ENCODE measurements around the gene RRAD. TPM values are rescaled to one million over a fixed set of nuclear protein-coding genes. Genes with fewer than 3 reads are reported as not detected.
"Not testable (repeated sequence)": the region's sequence is repeated elsewhere in the genome, so short reads cannot be mapped to it uniquely, and the experiment has no call there.

RRAD gene, protein sequence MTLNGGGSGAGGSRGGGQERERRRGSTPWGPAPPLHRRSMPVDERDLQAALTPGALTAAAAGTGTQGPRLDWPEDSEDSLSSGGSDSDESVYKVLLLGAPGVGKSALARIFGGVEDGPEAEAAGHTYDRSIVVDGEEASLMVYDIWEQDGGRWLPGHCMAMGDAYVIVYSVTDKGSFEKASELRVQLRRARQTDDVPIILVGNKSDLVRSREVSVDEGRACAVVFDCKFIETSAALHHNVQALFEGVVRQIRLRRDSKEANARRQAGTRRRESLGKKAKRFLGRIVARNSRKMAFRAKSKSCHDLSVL
- 0.95 and 1.1 TPM in 2 replicates for total RNA-seq

GRCh38 chr16:66925322-66925840, at the start of gene RRAD:
Gene RRAD, minus strand, starts transcription at chr16:66925535. Its CDS starts 356 bp downstream, at chr16:66925179.
- intact Hi-C loops (cut with micrococcal nuclease) = loop anchor here (1.0 to 5.0 kb wide), 2 partner anchors 9 to 93 kb away; partner anchors contain the start of genes CIAO2B and NAE1

GRCh38 chr16:66974932-66975246, 49.6 kb upstream of the RRAD start:
- intact Hi-C loops (cut with micrococcal nuclease) = loop anchor here (2.0 kb wide), 1 partner anchor 14 kb away; the partner anchor contains the start of gene CES3

GRCh38 chr16:66974156-66974931, 49.0 kb upstream of the RRAD start:
- intact Hi-C loops (cut with micrococcal nuclease) = loop anchor here (2.0 kb wide), 1 partner anchor 14 kb away; the partner anchor contains the start of gene CES3

DNA sequence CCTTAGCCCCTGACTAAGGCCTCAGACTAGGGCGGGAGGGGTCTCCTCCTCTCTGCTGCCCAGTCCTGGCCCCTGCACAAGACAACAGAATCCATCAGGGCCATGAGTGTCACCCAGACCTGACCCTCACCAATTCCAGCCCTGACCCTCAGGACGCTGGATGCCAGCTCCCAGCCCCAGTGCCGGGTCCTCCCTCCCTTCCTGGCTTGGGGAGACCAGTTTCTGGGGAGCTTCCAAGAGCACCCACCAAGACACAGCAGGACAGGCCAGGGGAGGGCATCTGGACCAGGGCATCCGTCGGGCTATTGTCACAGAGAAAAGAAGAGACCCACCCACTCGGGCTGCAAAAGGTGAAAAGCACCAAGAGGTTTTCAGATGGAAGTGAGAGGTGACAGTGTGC, 48.4 kb upstream of the RRAD start:
- intact Hi-C loops (cut with micrococcal nuclease) = loop anchor here (2.0 kb wide), 1 partner anchor 13 kb away; the partner anchor contains the start of gene CES3

DNA sequence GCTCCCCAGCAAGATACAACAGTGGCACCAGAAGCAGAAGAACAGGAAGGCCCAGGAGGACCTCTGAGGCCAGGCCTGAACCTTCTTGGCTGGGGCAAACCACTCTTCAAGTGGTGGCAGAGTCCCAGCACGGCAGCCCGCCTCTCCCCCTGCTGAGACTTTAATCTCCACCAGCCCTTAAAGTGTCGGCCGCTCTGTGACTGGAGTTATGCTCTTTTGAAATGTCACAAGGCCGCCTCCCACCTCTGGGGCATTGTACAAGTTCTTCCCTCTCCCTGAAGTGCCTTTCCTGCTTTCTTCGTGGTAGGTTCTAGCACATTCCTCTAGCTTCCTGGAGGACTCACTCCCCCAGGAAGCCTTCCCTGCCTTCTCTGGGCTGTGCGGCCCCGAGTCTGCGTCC, 47.6 kb upstream of the RRAD start:
- intact Hi-C loops (cut with micrococcal nuclease) = no loop called here

- intact Hi-C loops (cut with micrococcal nuclease) = no loop called here
Observed at GRCh38 chr16:66970775-66971720, 45.7 kb upstream of the RRAD start.

DNA sequence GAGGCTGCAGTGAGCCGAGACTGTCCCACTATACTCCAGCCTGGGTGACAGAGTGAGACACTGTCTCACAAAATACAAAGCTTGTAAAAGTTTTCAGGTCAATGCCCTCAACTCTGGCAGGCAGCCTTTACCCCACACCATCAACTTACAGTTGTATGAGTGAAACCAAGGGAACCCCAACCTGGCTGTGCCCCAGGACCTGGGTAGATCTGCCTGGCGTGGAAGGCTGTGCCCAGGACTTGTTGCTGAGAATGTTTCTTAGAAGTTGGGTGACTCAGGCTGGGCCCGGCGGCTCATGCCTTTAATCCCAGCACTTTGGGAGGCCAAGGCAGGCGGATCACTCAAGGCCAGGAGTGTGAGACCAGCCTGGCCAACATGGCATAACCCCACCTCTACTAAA, 43.5 kb upstream of the RRAD start:
- intact Hi-C loops (cut with micrococcal nuclease) = no loop called here

DNA sequence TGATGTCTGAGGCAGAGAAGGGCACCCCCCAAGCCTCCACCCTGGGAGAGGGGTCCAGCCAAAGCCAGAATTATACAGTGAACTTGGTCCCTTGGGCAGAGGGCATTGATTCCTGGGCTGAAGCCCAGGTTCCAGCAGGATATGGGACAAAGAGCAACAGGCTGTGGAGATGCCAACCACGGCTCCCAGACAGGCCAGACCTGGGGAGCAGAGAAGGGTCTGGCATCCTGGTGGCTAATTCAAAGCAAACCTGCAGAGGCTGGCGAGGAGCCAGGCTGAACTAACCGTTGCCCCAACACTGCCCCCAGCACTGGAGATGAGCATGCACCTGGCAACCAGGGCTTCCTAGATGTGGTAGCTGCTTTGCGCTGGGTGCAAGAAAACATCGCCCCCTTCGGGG, 38.7 kb upstream of the RRAD start:
- intact Hi-C loops (cut with micrococcal nuclease) = no loop called here

DNA sequence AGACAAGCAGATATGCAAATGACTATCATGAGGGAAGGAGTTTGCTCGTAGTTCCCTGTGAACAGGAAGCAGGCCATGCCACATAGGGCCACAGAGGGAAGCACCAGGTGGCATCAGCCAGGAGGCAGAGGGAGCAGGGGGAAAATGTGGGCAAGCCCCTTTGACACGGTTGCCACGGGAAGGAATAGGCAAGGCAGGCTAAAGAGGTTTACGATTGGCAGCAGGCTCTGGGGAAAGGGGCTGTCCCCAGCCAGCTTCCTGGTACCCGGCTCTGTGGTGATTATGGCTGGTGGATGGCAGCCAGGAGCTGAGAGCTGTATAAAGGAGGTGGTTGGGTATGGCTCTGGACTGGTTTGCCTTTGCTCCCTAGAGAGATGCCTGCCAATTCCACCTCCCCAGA, 36.6 kb upstream of the RRAD start:
- intact Hi-C loops (cut with micrococcal nuclease) = loop anchor here (1.0 to 2.0 kb wide), 2 partner anchors 13 to 15 kb away; no protein-coding TSS in a partner anchor

GRCh38 chr16:66961065-66961744, 35.9 kb upstream of the RRAD start, which contains the start of gene CES3:
Gene CES3, plus strand, starts transcription at chr16:66961266. Its CDS starts 42 bp downstream, at chr16:66961308.
- intact Hi-C loops (cut with micrococcal nuclease) = loop anchor here (1.0 to 2.0 kb wide), 2 partner anchors 14 kb away; no protein-coding TSS in a partner anchor

DNA sequence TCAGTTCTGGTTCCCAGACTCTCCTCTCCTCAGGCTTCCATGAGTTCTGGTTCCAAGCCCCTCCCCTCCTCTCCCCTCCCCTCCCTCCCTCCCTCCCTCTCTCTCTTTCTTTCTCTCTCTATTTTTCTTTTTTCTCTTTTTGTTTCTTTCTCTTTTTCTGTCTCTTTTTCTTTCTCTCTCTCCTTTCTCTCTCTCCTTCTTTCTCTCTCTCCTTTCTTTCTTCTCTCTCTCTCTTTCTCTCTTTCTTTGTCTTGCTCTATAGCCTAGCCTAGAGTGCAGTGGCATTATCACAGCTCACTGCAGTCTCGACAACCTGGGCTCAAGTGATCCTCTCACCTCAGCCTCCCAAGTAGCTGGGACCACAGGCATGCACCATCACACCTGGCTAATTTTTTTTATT, 34.9 kb upstream of the RRAD start:
- intact Hi-C loops (cut with micrococcal nuclease) = loop anchor here (2.0 kb wide), 1 partner anchor 15 kb away; no protein-coding TSS in a partner anchor

DNA sequence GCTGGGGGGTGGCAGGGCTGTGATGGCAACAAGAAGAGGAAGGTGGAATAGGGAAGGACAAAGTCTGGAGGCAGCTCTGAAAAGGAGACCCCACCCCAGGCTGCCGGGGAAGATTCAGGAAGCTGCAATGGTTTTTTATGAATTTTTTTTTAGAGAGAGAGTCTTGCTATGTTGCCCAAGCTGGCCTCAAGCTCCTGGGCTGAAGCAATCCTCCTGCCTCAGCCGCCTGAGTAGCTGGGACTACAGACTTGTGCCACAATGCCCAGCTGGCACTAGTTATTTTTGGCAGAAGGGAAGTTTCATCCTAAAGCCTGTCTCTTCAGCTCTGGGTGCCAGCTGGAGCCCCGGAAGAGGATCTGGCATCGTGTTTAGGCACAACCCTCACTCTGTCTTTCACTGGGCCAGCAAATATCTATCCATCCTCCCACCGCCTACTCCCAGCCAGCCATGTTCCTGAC, 34.4 kb upstream of the RRAD start:
- intact Hi-C loops (cut with micrococcal nuclease) = loop anchor here (2.0 kb wide), 1 partner anchor 15 kb away; no protein-coding TSS in a partner anchor

DNA sequence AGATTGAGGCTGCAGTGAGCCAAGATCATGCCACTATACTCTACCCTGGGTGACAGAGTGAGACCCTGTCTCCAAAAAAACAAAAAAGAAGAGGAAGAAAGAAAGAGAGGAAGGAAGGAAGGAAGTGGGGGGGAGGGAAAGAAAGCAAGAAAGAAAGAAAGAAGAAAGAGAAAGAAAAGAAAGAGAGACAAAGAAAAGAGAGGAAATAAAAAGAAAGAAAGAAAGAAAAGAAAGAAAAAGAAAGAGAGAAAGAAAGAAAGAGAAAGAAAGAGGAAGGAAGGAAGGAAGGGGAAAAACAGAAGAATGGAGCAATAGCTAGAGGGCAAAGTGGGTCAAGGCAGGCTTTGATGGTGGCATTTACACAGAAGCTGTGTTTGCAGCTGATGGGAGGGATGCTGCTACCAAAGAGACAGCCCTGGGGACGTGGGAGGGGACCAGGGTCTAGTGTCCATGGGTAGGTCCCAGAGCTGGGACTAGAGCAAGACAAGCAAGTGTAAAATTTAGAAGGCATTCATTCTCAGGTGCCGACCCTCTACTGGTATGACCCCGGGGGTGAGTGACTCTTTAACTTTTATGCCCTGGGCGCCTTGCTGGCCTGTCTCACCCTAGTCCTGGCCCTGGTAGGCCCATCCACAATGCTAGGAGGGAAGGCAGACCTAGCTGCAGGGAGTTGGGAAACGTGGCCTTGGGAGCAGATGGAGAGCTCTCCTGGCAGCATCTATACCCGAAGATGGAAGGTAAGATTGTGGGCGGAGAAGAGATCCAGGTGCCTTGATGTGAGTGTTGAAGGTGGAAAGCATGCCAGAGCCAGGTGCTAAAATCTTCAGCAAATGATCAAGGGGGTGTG, 33.7 kb upstream of the RRAD start:
- intact Hi-C loops (cut with micrococcal nuclease) = no loop called here

- intact Hi-C loops (cut with micrococcal nuclease) = not testable (repeated sequence)
Observed at GRCh38 chr16:66956154-66956457, 30.8 kb upstream of the RRAD start.

- intact Hi-C loops (cut with micrococcal nuclease) = not testable (repeated sequence)
Observed at GRCh38 chr16:66955363-66956153, 30.2 kb upstream of the RRAD start.

GRCh38 chr16:66954097-66954659, 28.8 kb upstream of the RRAD start:
- intact Hi-C loops (cut with micrococcal nuclease) = loop anchor here (1.0 kb wide), 8 partner anchors 23 to 493 kb away; partner anchors contain the start of genes FBXL8 and TRADD

- intact Hi-C loops (cut with micrococcal nuclease) = loop anchor here (1.0 kb wide), 8 partner anchors 24 to 494 kb away; partner anchors contain the start of genes FBXL8 and TRADD
Observed at GRCh38 chr16:66953462-66954096, 28.2 kb upstream of the RRAD start.

Measured in T-helper 1 cell treated with Interleukin-12 subunit alpha and Interleukin-12 subunit beta and Interleukin-4 antibody, amounts not matched to agents 30 ng/mL and 1 ng/mL, for 36 hours (primary cell).